Measurements from ENCODE around the gene ATOH7.
A peak's percentile ranks its signal among the peaks of the same experiment; 100 is the strongest.
"Not testable (repeated sequence)": the region's sequence is repeated elsewhere in the genome, so short reads cannot be mapped to it uniquely, and the experiment has no call there.

Gene ATOH7

DNA sequence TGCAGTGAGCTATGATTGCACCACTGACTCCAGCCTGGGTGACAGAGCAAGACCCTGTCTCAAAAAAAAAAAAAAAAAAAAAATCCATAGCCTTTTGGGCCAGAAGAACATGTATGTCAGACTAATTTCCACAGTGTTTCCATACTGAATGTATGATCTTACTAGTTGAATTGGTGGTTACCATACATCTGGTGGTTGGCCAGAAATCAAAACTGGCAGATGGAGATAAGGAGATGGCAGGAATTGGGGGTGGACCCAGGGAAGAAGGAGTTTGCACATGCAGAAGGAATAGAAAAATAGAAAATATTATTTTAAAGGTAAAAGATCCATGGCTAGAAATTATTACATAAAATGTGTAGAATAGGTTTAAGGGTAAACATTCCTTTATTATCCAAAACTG, 3.7 kb upstream of the ATOH7 start:
- no peak for DNase-seq (ENCODE audit: low read depth)

DNA sequence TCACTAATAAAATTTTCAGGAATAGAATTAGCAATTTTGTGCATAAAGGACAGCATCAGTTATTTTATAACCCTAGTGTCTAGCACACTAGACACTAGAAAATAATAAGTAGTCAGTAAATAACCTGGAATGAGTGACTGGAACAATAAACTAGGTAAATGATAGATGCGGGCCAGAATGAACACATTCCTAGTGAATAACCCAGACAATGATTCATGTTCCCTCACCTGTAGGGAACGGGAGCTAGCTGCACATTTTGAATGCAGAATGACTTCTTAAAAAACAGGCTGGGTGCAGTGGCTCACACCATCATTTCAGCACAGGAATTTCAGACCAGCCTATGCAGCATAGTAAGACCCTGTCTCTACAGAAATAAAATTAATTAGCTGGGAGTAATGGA, 3.2 kb upstream of the ATOH7 start:
- no peak for DNase-seq (ENCODE audit: low read depth)

DNA sequence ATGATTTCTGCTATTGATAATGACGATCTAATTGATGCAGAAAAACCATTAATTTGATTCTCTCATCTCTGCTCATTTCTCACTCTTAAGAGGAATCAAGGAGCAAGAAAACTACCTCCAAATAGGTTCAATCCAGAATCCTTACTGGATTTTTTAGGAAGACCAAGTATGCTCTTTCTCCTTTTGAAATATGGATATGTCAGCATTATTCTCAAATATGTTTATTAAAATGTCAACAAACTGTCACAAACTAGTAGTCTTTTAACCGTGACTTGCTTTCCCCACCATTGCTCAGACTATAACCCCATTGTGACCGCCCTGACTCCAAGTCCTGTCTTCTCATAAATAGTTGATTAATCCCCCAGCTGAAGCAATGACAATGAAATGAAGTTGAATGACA, 1.1 kb upstream of the ATOH7 start:
- no peak for DNase-seq (ENCODE audit: low read depth)

DNA sequence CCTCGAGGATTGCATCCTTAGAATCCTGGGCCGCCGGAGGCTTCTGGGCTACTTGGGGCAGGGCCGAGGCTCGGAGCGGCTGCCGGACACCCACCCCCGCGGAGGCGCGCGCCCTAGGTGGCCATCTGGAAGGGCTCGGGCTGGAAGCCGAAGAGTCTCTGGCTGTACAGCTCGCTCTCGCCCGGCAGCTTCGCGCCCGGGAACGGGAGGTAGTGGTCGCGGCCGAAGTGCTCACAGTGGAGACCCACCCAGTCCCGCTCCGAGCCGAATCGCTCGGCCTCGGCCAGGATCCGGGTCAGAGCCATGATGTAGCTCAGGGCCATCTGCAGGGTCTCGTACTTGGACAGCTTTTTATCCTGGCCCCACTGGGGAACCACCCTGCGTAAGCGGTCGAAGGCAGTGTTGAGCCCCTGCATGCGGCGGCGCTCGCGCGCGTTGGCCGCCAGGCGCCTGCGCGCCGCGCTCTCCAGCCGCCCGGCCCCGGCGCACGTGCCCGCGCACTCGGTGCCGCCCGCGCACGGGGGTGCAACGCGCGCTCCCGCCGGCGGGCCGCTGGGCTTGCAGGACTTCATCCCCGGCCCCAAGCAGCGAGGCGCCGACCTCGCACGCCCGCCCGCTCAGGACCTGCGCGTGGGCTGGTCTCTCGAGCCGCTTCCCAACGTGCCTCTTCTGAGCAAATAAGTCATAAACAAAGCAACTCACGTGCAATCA, 652 bp downstream of the ATOH7 start:
- DNase-seq (ENCODE audit: low read depth), result peak; percentile 1

DNA sequence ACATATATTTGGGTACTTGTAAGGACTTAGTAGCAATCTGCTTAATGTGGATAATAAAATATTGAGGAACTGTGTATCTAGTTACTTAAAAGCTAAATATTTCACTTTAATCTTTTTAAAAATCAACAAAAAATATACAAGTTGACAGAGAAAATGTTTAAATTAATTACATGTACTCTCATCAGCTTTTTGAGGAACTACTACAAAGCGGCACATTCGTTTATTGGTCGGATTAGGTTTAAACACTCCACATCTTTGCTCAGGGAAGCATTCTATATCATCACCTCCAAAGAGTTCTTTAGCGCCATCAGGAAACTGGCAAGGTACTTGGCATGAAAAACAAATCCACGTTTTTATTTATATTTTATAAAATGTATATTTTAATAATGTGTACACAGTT, 1.6 kb downstream of the ATOH7 start:
- DNase-seq (ENCODE audit: low read depth), result no peak

DNA sequence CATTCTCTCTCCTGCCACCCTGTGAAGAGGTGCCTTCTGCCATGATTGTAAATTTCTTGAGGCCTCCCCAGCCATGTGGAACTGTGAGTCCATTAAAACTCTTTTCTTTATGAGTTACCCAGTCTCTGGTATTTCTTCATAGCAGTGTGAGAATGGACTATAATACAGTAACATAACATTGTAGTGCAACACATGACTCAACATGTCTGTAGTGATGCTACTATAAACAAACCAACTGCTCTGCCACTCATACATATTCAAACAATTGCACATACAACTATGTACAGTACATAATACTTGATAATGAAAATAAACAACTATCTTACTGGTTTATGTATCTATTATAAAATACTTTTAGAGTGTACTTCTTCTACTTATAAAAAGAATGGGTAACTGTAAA, 7.1 kb downstream of the ATOH7 start:
- no peak for DNase-seq (ENCODE audit: low read depth)

DNA sequence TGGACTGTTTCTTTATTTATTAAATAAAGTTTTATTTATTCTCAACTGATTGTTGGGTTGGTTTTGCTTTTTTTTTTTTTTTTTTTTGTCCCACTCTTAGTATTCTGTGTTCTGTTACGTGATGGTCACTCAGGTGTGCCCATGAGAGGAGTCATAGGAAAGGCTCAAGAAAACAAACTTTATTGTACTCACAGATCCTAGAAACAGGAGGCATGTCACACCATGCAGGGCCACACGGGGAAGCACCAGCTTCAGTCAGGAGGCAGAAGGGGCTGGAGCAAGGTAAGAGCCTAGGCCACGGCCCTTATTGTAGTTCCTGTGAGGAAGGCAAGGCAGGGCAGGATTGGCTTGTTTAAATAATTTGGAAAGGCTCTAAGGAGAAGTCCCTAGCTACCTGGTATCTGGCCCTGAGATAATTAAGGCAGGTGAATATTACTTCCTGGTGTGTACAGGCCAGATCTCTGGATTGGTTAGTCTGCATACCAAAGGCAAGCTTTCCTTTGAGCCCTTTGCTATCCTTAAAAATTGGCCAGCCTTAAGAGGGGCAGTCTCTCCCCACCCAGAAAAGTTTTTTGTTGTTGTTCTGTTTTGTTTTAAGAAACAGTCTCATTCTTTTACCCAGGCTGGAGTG, 8.3 kb downstream of the ATOH7 start:
- no peak for DNase-seq (ENCODE audit: low read depth)

DNA sequence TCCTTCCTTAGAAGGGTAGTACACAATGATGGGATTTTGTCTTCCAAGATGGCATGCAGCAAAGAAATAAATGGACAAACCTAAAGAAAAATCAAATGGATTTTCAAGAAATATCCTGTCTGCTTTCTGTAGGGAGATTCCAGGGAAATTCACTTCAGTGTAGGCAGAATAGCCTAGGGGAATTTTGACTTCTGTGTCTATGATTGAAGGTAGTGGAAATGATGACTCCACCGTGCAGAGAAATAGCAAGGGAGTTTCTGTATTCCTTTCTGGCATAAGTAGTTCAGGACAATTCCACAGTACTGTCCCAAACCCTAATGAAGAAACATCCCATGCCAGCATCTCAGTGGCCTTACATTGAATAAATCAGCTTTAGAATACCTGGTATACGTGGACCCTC, 9.5 kb downstream of the ATOH7 start:
- no peak for DNase-seq (ENCODE audit: low read depth)

DNA sequence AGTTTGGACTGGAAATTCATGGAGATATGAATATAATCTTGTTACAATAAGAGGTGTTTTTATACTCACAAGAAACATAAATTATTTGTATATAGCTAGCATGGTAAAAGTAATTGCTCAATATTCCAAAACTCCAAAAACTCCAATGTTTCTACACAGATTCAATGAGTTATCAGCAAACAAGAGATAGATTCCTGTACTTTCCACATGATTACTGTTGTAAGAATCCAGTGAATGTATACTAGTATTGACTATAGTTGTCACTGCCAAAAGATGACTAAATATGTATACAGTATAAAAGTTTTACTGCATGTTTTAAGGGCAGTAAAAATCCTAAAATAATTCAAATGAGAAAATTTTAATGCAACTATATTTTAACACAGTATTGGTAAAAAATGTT, 10.7 kb downstream of the ATOH7 start:
- DNase-seq (ENCODE audit: low read depth), result no peak

DNA sequence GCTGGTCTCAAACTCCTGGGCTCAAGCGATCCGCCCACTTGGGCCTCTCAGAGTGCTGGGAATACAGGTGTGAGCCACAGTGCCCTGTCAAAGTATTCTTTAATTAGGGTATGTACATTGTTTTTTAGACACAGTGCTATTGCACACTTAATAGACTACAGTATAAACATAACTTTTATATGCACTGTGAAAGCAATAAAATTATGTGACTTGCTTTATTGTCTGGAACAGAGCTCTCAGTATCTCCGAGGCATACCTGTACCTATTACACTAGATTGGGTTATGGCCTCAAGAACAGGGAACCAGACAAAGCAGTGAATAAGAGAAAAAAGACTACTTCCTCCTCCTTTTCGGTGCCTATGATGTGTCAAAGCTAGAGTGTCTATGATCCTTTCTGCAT, 13.1 kb downstream of the ATOH7 start:
- no peak for DNase-seq (ENCODE audit: low read depth)

DNA sequence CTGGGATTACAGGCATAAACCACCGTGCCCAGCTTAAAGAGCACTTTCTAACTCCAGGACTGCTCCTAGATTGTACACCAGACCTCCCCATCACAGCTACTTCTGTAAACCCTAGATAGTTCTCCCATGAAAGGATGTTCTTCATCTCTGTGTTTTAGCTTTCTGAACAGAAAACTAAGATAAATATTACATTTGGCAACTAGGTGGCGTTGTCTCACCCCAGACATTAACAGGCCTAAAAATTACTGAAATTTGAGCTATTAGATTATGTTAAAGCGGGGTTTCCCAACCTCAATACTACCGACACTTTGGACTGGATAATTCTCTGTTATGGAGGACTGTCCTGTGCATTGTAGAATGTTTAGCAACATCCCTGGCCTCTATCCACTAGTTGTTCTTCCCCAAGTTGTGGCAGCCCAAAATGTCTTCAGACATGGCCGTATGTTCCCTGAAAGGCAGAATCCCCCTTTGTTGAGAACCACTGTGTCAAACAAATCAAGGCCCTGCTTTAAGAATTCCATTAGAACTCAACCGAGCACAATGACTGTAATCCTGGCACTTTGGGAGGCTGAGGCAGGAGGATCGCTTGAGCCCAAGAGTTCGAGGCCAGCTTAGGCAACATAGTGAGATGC, 19.1 kb downstream of the ATOH7 start:
- no peak for DNase-seq (ENCODE audit: low read depth)

DNA sequence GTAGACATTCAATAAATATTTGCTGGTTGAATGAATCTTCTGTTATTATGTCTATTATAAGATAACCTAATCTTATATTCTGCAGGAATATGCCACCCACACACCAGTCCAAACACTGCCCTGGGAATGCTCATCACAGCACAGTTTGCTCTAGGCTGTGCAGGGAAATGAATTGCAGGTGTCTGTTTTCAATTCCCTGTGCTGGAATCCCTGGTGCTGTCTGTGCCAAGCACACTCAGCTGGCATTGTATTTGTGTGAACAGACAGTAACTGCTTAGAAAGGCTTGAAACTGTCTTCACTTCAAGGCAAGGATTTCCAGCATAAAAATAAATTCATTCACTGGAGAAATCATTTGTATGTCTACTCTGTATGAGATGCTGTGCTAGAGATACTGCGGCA, 20.2 kb downstream of the ATOH7 start:
- no peak for DNase-seq (ENCODE audit: low read depth)

DNA sequence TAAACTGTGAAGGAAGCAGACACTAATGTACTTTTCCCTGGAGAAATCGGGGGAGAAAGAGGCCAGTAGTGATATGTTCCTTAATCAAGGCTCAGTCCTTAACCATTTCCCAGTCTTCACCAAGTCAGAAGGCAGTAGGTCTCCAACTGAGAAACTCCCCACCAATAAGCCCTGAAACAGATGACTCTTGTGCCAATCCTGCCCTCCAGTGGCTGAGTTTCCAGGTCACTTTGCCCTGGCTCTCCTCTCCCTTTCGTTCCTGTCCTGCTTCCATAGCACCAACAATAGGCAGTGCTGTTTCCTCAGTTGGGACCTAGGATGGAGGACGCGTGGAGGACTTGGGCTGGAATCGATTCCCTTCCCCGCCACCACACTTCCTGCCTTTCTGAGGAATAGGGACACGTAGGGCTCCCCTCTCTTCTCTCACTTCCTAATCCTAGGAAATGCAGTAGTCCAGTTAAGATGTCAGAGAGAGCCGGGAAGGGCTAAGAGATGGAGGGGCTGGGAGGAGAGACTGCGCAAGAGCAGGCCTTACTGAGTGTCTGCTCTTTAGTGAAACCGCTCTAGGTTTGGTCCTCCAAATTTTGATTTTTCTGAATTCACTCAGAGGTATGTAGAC, 23.4 kb downstream of the ATOH7 start:
- no peak for DNase-seq (ENCODE audit: low read depth)

DNA sequence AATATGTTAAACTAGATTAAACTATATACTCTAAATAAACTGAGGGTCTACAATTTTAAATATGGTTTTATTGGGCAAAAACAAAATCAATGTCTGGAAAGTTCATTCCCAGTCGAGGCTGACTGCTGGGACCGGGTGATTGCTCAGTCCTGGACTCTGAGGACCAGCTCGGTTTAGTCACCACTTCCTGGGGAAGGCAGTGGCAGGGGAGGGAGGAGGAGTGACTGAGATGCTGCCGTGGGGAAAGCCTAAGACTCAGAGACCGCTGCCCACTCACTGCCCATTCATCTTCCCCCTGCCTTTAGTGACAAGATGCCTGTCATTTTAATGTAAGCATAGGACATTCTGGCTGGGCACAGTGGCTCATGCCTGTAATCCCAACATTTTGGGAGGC, 29.0 kb downstream of the ATOH7 start:
- DNase-seq (ENCODE audit: low read depth), result no peak

DNA sequence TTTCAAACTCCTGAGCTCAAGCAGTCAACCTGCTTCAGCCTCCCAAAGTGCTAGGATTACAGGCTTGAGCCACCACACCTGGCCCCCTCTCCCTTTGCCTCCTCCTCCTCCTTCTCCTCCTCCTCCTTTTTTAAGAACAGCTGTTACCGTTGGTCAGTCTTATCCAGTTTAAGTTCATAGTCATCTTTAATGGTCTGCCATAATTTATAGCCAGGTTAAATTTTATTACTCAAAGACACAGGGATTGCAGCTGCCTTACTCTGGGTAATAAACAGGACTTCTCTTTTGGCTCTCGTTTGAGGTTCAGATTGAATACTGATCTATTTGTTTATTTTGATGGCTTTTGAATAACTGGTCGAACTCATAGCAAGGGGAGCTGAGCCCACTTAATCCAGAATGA, 35.2 kb downstream of the ATOH7 start:
- DNase-seq (ENCODE audit: low read depth), result no peak

DNA sequence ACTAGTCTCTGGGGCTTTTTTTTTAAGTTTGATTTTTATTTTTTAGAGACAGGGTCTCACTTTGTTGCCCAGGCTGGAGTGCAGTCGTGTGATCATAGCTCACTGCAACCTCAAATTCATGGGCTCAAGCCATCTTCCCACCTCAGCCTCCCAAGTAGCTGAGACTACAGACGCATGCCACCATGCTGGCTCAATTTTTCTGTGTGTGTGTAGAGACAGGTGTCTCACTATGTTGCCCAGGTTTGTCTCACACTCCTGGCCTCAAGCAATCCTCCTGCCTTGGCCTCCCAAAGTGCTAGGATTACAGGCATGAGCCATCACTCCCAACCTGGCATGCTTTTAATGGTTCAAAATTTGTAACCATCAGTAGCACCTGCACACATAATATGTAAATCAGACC, 36.1 kb downstream of the ATOH7 start:
- not testable (repeated sequence) for DNase-seq (ENCODE audit: low read depth)

DNA sequence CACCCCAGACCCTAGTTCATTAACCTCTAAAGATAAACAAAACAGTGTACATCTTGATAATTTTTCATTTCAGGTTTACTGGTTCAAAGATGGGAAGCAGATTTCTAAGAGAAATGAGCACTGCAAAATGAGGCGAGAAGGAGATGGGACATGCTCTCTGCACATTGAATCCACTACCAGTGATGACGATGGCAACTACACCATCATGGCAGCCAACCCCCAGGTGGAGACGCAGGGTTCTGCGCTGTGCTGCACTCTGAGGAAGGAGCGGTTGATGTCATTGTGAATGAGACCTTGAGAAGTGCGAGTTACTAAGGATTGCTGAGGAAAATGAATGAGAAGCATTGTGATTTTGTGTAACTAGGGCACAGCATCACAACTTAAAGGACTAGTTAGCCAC, 37.6 kb downstream of the ATOH7 start:
- no peak for DNase-seq (ENCODE audit: low read depth)

DNA sequence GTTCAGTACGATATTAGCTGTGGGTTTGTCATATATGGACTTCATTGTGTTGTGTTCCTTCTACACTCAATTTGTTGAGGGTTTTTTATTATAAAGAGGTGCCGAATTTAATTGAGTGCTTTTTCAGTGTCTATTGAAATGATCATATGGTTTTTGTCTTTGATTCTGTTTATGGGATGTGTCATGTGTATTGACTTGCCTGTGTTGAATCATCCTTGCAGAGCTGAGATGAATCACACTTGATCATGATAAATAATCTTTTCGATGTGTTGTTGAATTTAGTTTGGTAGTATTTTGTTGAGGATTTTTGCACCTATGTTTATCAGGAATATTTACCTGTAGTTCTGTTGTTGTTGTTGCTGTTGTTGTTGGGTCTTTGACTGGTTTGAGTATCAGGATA, 39.8 kb downstream of the ATOH7 start:
- DNase-seq (ENCODE audit: low read depth), result no peak

DNA sequence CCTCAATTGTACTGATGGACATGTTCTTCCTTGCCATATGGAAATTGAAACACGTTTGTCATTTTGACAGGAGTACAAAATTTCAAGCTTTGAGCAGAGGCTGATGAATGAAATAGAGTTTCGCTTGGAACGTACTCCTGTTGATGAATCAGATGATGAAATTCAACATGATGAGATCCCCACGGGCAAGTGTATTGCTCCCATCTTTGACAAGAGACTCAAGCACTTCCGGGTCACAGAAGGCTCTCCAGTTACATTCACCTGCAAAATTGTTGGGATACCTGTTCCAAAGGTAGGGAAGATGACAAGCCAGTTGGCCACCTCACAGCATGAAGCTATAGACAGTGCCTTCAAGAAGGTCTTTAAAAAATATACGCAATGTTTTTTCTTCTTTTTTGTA, 43.1 kb downstream of the ATOH7 start:
- DNase-seq (ENCODE audit: low read depth), result no peak

DNA sequence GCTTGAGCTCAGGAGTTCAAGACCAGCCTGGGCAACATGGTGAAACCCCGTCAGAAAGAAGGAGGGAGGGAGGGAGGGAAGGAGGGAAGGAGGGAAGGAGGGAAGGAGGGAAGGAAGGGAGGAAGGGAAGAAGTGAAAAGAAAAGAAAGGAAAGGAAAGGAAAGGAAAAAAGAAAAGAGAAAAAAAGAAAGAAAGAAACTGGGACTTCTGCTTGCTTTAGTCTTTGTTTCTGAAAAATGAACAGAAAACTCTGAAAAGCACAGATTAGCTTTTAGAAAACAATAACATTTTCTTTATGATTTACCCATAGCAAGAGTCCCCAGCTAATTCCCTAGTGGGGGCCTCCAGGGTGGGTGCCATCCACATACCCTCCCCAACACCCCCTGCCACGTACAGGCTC, 46.8 kb downstream of the ATOH7 start:
- no peak for DNase-seq (ENCODE audit: low read depth)

DNA sequence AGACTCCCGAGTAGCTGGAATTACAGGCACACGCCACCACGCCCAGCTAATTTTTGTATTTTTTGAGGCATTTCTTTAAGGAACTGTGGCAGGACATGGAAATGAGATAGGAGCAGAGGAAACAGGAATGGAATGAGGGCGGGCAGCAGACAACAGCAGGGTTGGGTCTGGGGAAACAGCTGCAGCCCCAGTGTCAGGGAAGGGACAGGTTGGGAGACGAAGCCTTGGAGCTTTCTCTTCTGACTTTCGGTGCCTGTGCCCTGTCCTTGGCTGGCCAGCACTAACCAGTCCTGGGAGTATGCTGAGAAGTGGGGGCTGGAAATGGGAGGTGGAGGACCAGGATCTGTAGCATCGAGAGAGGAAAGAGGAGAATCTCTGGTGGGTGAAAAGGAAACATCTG, 47.4 kb downstream of the ATOH7 start:
- DNase-seq (ENCODE audit: low read depth), result no peak
